NCI-H1436 (cell line): ENCODE results near the gene MANSC1.
"Not testable (repeated sequence)": the region's sequence is repeated elsewhere in the genome, so short reads cannot be mapped to it uniquely, and the experiment has no call there.

Source experiments
- DNase-seq: peaks from one replicate; lab custom pipeline; 2025; lab: John Stamatoyannopoulos, UW

The MANSC1 gene

DNA sequence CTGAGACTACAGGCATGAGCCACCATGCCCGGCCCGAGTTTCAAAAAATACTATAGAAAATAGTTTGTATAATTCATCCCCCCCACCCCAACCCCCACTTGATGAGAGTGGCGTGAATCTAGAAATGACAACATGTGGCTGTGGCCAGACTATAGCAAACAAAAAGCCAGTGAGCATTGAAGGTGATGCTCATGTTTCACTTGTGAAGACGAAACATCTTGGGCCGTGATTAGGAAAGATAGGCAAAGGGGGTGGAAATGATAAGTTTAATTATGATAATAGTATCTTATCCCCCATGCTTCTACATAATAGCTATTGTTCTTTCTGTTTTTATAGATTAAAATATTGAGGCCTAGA, 15.4 kb upstream of the MANSC1 start:
- DNase-seq: no peak

DNA sequence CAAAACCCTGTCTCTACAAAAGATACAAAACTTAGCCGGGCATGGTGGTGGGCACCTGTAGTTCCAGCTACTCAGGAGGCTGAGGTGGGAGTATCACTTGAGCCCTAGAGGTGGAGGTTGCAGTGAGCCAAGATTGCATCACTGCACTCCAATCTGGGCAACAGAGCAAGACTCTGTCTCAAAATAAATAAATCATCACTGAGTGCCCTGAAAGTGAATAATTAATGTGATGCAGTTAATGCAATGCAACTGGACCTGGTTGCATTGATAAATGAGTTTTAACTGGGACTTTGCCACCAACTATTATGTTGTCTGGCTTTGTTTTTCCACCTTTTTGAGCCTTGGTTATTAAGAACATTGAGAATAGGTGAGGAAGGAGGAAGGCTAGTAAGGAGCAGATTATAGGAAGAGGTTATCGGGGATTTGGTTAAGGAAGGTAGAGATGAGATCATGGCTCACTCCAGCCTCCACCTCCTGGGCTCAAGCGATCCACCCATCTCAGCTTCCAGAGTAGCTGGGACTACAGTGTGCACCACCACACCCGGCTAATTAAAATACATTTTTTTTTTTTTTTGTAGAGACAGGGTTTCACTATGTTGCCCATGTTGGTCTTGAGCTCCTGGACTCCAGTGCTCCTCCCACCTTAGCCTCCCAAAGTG, 14.9 kb upstream of the MANSC1 start:
- DNase-seq: no peak

- no peak for DNase-seq
Measured at GRCh38 chr12:12358528-12358927, 8.5 kb upstream of the MANSC1 start.

DNA sequence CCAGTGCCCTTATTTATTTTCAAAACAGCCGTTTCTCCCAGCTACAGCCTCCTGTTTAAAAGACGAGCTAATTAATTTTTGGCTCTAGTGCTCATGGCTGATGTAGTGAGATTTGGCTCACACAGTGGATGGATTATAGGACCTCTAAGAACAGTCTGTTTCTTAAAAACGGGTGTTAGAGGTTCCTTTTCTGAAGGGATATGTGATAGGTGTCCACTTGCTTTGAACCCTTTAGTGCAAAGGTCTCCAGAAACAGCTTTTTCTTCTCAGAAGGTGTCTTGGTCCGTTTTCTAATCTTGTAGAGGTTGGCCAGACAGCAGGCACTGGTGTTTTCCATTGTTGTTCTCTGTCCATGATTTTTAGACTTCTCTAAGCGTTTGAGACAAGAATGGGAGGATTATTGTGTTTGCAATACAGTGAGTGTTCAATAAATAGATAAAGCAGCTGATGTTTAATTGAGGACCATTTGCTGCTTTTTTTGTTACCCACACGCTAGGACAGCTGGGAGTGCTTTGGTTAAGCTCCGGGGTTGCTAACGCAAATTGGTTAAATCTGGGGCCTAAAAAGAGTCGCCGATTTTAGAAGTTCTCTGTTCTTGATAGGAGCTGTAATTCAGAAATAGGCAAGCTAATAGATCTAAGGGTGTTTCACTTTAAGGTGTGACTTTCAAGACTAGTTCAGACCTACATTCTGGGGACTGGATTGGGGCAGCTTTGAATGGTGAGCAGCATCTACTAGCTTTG, 7.8 kb upstream of the MANSC1 start:
- no peak for DNase-seq

- peak; percentile 97 for DNase-seq
Measured at GRCh38 chr12:12356896-12357718, 7.1 kb upstream of the MANSC1 start, which contains the start of gene BORCS5. BORCS5 (plus strand) TSS chr12:12357078; CDS start chr12:12357452, 374 bp downstream.

DNA sequence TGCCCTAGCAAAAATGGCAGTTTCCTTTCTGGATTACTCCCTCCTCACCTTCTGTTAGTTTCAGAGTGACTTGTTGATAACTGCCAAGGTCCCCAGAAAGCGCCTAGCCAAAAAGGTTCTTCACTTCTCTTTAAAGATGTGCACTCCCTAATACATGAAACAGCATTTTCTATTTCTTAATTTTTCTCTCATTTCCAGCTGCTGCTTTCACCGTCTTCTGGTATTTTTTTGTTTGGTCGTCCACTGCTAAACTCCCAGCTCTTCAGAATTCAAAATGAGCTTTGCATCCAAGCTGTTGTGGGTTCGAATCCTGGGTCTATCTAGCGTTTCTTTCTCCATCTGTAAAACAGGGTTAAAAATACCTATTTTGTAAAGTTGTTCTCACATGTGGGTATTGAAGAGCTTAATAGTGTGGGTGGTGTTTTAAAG, 6.4 kb upstream of the MANSC1 start:
- no peak for DNase-seq

- DNase-seq: no peak
Measured at GRCh38 chr12:12353807-12354206, 3.8 kb upstream of the MANSC1 start.

GRCh38 chr12:12353276-12353675, 3.2 kb upstream of the MANSC1 start:
- DNase-seq: no peak

- not testable (repeated sequence) for DNase-seq
Measured at GRCh38 chr12:12351468-12352185, 1.6 kb upstream of the MANSC1 start.

GRCh38 chr12:12350868-12351463, 924 bp upstream of the MANSC1 start:
- DNase-seq: no peak

GRCh38 chr12:12338527-12339168, 11.4 kb downstream of the MANSC1 start:
- DNase-seq: no peak

DNA sequence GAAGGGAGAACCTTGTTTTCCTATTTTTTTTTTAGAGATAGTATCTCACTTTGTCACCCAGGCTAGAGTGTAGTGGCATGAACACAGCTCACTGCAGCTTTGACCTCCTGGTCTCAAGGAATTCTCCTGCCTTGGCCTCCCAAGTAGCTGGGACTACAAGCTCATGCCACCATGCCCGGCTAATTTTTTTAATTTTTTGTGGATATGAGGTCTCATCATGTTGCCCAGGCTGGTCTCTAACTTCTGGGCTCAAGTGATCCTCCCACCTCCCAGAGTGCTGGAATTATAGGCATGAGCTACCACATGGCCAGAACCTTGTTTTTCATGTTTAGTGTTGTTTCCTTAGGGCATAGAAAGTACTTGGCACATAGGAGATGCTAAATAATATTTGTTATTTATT, 13.5 kb downstream of the MANSC1 start:
- DNase-seq: no peak

- DNase-seq: no peak
Measured at GRCh38 chr12:12336049-12336411, 14.0 kb downstream of the MANSC1 start.

- peak; percentile 50 for DNase-seq
Measured at GRCh38 chr12:12334367-12335040, 15.5 kb downstream of the MANSC1 start.

DNA sequence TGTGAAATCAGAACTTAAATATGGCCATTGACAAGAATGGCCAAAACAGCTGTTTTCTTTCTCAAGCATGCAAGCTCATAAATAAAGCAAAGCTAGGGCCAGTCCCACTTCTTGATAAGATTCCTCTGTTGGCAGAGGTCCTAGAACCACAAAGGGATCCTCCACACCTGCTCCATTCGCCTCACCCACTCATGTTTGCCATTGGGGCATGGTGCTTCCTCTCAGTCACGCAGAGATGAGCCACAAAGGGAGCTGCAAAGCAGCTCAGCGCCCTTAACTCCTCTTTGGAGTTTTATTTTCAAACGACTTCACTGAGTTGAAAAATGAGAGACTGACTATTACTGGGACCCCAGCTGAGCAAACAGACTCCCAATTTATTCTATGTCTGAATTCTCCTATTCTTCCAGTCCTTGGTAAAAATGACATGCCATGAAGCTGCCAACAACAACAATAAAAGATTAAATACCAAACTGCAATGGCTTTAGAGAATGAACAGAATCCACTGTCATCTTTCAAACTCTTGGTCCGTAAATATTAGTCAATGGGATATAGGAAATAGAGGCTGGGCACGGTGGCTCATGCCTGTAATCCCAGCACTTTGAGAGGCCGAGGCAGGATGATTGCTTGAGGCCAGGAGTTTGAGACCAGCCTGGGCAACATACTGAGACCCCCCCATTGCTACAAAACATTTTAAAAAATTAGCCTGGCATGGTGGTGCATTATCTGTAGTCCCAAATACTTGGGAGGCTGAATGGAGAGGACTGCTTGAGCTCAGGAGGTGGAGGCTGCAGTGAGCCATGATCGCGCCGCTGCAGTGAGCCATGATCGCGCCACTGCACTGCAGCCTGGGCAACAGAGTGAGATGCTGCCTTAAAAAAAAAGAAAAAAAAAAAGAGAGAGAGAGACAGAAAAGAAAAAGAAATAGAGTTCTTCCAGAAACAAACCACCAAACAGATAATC, 16.4 kb downstream of the MANSC1 start:
- peak; percentile 58 for DNase-seq

GRCh38 chr12:12331896-12332295, 18.1 kb downstream of the MANSC1 start:
- DNase-seq: no peak

GRCh38 chr12:12331244-12331771, 18.7 kb downstream of the MANSC1 start:
- no peak for DNase-seq

DNA sequence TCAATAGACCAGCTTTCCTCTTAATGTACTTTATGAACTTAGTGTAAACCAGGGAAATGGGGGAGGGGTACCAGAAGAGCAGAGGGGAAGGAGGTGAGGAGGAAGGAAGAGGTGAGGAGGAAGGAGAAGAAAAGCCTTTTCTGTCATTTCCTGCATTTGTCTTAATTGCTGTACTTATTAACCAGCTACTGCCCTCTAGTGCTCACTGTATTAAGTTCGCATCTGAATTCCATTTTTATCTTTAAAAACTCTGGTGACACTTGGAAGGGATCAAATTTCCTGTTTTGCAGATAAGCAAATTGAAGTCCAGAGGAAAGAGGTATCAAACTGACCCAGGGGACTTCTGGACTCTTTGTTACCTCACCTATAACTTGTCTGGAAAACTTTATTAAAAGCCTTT, 22.2 kb downstream of the MANSC1 start:
- peak; percentile 64 for DNase-seq

DNA sequence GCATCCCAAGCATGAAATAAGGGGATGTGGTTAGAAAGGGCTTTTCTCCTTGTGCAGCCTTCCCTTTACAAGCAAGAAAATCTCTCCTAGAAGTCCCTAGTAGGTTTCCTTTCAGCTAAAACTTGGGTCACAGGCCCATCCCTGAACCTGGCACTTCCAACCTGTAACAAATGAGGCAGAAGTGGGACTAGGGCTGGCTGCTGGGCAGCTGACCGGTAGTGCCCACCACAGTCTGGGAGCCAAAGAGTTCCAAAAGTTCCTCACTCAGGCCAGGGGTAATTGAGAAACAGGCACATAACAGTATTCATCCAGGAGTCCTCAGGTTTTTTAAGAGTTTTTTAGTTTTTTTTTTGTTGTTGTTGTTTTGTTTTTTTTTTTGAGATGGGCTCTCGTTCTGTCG, 23.8 kb downstream of the MANSC1 start:
- no peak for DNase-seq
